Sigmoid colon (tissue), 7 donors: ENCODE results near the gene PPFIA4. TPM values are rescaled to one million over a fixed set of nuclear protein-coding genes. Genes with fewer than 3 reads are reported as not detected.

Experiments
- DNase-seq: peaks from one replicate; pipeline ENCODE4 v3.0.0-alpha.2; 2019
- H3K27ac ChIP-seq, 4 donors: fragments of 200-600 bp; sonication (generic); one replicate each; pipeline ENCODE4 v1.5.1; 2016 to 2019; ENCODE audit warnings: mild to moderate bottlenecking in 1 of 4
- H3K27me3 ChIP-seq, 3 donors: fragments of 200-600 bp; sonication (generic); one replicate each; pipeline ENCODE4 v1.5.1; 2019; ENCODE audit warnings: mild to moderate bottlenecking in 1 of 3
- H3K36me3 ChIP-seq, 4 donors: fragments of 200-600 bp; sonication (generic); one replicate each; pipeline ENCODE4 v1.5.1; 2016 to 2019
- H3K4me1 ChIP-seq, 4 donors: fragments of 200-600 bp; sonication (generic); one replicate each; pipeline ENCODE4 v1.5.1; 2017 to 2019
- H3K4me3 ChIP-seq, 4 donors: fragments of 200-600 bp; sonication (generic); one replicate each; pipeline ENCODE4 v1.5.1; 2017 to 2019; ENCODE audit warnings: mild to moderate bottlenecking in 2 of 4, moderate library complexity in 1 of 4
- H3K9me3 ChIP-seq, 4 donors: fragments of 200-600 bp in 3 of 4; sonication (generic) in 3 of 4; one replicate each; pipeline versions ENCODE4 v1.5.1 to v1.6.1; 2013 to 2019
- CTCF ChIP-seq, 4 experiments: fragments of 450-650 bp in 3 of 4; fragments of 200-600 bp in 1 of 4; IDR thresholded peaks; one replicate each; pipeline ENCODE4 v1.5.1; 2016 to 2019; ENCODE audit warnings: antibody characterized with exemption in 4 of 4, mild to moderate bottlenecking in 3 of 4, moderate library complexity in 2 of 4
- EP300 ChIP-seq, 4 donors: sonication (generic); formaldehyde crosslinking; IDR thresholded peaks; one replicate each; pipeline ENCODE4 v1.6.1; 2017; ENCODE audit warnings: antibody characterized with exemption in 4 of 4
- POLR2A ChIP-seq, 2 donors: fragments of 450-650 bp; IDR thresholded peaks; one replicate each; pipeline ENCODE4 v1.6.1; 2016; ENCODE audit warnings: antibody characterized with exemption in 2 of 2, mild to moderate bottlenecking in 2 of 2, moderate library complexity in 2 of 2
- POLR2AphosphoS5 ChIP-seq, 4 donors: sonication (generic); formaldehyde crosslinking; IDR thresholded peaks; one replicate each; pipeline ENCODE4 v1.6.1; 2017; ENCODE audit warnings: antibody characterized with exemption in 4 of 4
- WGBS, 2 donors: extraction: QIAGEN DNeasy Blood & Tissue Kit; methylation state at CpG; one replicate each; pipeline ENCODE4 v1.1.7; 2013; 5-methylcytosine and 5-hydroxymethylcytosine counted together
- intact Hi-C: fragments of 100-400 bp; cut with DNase I; formaldehyde crosslinking; loops from one replicate; pipeline ENCODE4 v1.15.1; 2023
- polyA plus RNA-seq, 3 donors: library from polyadenylated mRNA; stranded (reverse); fragments of 200-250 nt; gene quantifications; one replicate each; pipeline ENCODE4 v1.2.3, GENCODE V29; 2013
- total RNA-seq, 4 donors: library from RNA; depleted of rRNA; stranded (reverse); fragments of >200 nt; gene quantifications; one replicate each; pipeline ENCODE4 v1.1.0, GENCODE V29; 2016
- donor health status: healthy with polysubstance abuse.
- donor health status: Bipolar disorder and iron deficiency.
- donor health status: healthy.

The PPFIA4 gene
- total and polyA plus RNA-seq, 7 donors, result 0.52 to 15.0 (median 1.4) TPM; not detected in 2

- H3K4me1 ChIP-seq, result peaks cover 0 to 27% (median 24%) of the 10 kb centered on the region in 4 donors
- 31 to 34% methylated on average over 8 of the region's 8 CpGs for WGBS, 2 donors
- no peak overlapping the region for H3K27ac ChIP-seq
- intact Hi-C loops, result loop anchor here (5.0 kb wide), 1 partner anchor 46 kb away; no protein-coding TSS in a partner anchor
- no peaks in the 10 kb centered on the region for H3K9me3 ChIP-seq
- DNase-seq, result no peak
- TF ChIP-seq POLR2A (IDR thresholded peaks at IDR 0.05), result no peak
- TF ChIP-seq CTCF (IDR thresholded peaks at IDR 0.05), result no peak
- no peak for TF ChIP-seq EP300 (IDR thresholded peaks at IDR 0.05)
- no peak for TF ChIP-seq POLR2AphosphoS5 (IDR thresholded peaks at IDR 0.05)
- H3K36me3 ChIP-seq, result no peaks in the 10 kb centered on the region
- no peak overlapping the region for H3K4me3 ChIP-seq
- H3K27me3 ChIP-seq, result peaks cover 0 to 40% (median 19%) of the 10 kb centered on the region in 3 donors
Observed at GRCh38 chr1:203126151-203126865, 100.0 kb downstream of the PPFIA4 start.

GRCh38 chr1:203126866-203127665 lies 100.8 kb downstream of the PPFIA4 start:
- Histone ChIP-seq H3K4me1 (peaks cover 0 to 27% (median 24%) of the 10 kb centered on the region in 4 donors), H3K27ac (peak overlapping the region in 1 of 4 donors; percentile 50), H3K9me3 (no peaks in the 10 kb centered on the region), H3K4me3 (peak overlapping the region; percentile 18 to 51 (median 38)), H3K36me3 (no peaks in the 10 kb centered on the region), H3K27me3 (peaks cover 0 to 32% (median 19%) of the 10 kb centered on the region in 3 donors)
- DNase-seq, result no peak
- WGBS, 2 donors, result 19 to 22% methylated on average over 12 of the region's 12 CpGs
- TF ChIP-seq POLR2A (IDR thresholded peaks at IDR 0.05) (no peak), POLR2AphosphoS5 (IDR thresholded peaks at IDR 0.05) (no peak), CTCF (IDR thresholded peaks at IDR 0.05) (no peak), EP300 (IDR thresholded peaks at IDR 0.05) (no peak)
- intact Hi-C loops, result loop anchor here (5.0 kb wide), 1 partner anchor 45 kb away; no protein-coding TSS in a partner anchor

GRCh38 chr1:203127666-203128430 lies 101.6 kb downstream of the PPFIA4 start, which contains the start of gene ADORA1:
TSS of gene ADORA1 (plus strand) at chr1:203127726. CDS start at chr1:203128842, 1,116 bp downstream.
- peak within 1 kb of the TSS; percentile 18 to 51 (median 38) for H3K4me3 ChIP-seq
- peak within 1 kb of the TSS in 2 of 4 donors; percentile 27 to 50 for H3K27ac ChIP-seq
- no peak for TF ChIP-seq EP300 (IDR thresholded peaks at IDR 0.05)
- TF ChIP-seq POLR2A (IDR thresholded peaks at IDR 0.05), result no peak
- TF ChIP-seq CTCF (IDR thresholded peaks at IDR 0.05), result no peak
- no peak for TF ChIP-seq POLR2AphosphoS5 (IDR thresholded peaks at IDR 0.05)
- H3K36me3 ChIP-seq, result no peaks in the 10 kb centered on the region
- 1% methylated on average over 51 of the region's 51 CpGs for WGBS, 2 donors
- intact Hi-C loops, result loop anchor here (5.0 kb wide), 1 partner anchor 44 kb away; no protein-coding TSS in a partner anchor
- H3K27me3 ChIP-seq, result peaks cover 0 to 25% (median 19%) of the 10 kb centered on the region in 3 donors
- H3K4me1 ChIP-seq, result peaks cover 0 to 27% (median 24%) of the 10 kb centered on the region in 4 donors
- peak; percentile 87 for DNase-seq
- no peaks in the 10 kb centered on the region for H3K9me3 ChIP-seq

GRCh38 chr1:203128431-203128715 lies 102.1 kb downstream of the PPFIA4 start:
- WGBS, 2 donors, result 15 to 27% methylated on average over 7 of the region's 7 CpGs
- Histone ChIP-seq H3K9me3 (no peaks in the 10 kb centered on the region), H3K27me3 (peaks cover 0 to 22% (median 19%) of the 10 kb centered on the region in 3 donors), H3K4me3 (peak overlapping the region in 3 of 4 donors; percentile 27 to 51 (median 48)), H3K27ac (peak overlapping the region in 1 of 4 donors; percentile 27), H3K4me1 (peaks cover 0 to 27% (median 24%) of the 10 kb centered on the region in 4 donors), H3K36me3 (no peaks in the 10 kb centered on the region)
- DNase-seq, result no peak
- TF ChIP-seq POLR2A (IDR thresholded peaks at IDR 0.05) (no peak), POLR2AphosphoS5 (IDR thresholded peaks at IDR 0.05) (no peak), EP300 (IDR thresholded peaks at IDR 0.05) (no peak), CTCF (IDR thresholded peaks at IDR 0.05) (no peak)
- intact Hi-C loops, result loop anchor here (5.0 kb wide), 1 partner anchor 44 kb away; no protein-coding TSS in a partner anchor
